PC-3 (cell line): Measurements from ENCODE around the gene KRTAP12-3. TPM values are rescaled to one million over a fixed set of nuclear protein-coding genes. Genes with fewer than 3 reads are reported as not detected.

Experiments used
- ATAC-seq: fragments of 200-7000 bp; cut with Tn5 transposase; 2 replicates; pipeline ENCODE4 v1.9.1; 2020; ENCODE audit warnings: mild to moderate bottlenecking, moderate library complexity
- BruUV-seq: library from RNA; stranded (reverse); fragments of 400-500 nt; replicated peaks from 2 replicates; lab custom pipeline; 2021; lab: Mats Ljungman, UMichigan
- CTCF ChIA-PET: fragments of 300-600 bp; sonication (Branson Sonifier 250); formaldehyde crosslinking; loops from one replicate; lab custom pipeline; 2022; ENCODE audit warnings: antibody characterized with exemption; lab: Charles Lee
- POLR2A ChIA-PET: fragments of 300-600 bp; sonication (Branson Sonifier 250); formaldehyde crosslinking; loops from one replicate; lab custom pipeline; 2022; ENCODE audit warnings: antibody characterized with exemption; ENCODE audit not compliant: unreplicated experiment; lab: Charles Lee
- DNase-seq: peaks from one replicate; pipeline ENCODE4 v3.0.0-alpha.2; 2015
- H2AFZ ChIP-seq: fragments of 300-600 bp; sonication (generic); 2 replicates; pipeline ENCODE4 v1.6.0; 2016; ENCODE audit warnings: antibody characterized with exemption, low read length
- H3F3A ChIP-seq: fragments of 300-600 bp; sonication (generic); one replicate; pipeline ENCODE4 v1.6.0; 2017; ENCODE audit warnings: antibody characterized with exemption, low read length, control low read depth, mild to moderate bottlenecking; ENCODE audit not compliant: unreplicated experiment
- H3K27ac ChIP-seq: fragments of 300-600 bp; sonication (generic); 2 replicates; pipeline ENCODE4 v1.5.1; 2016; ENCODE audit warnings: mild to moderate bottlenecking, low read length
- H3K27me3 ChIP-seq: fragments of 300-600 bp; sonication (generic); 2 replicates; pipeline ENCODE4 v1.6.1; 2016; ENCODE audit warnings: low read length, mixed read lengths
- H3K36me3 ChIP-seq: fragments of 300-600 bp; sonication (generic); 2 replicates; pipeline ENCODE4 v1.6.1; 2016; ENCODE audit warnings: low read depth, mixed run types, low read length, mixed read lengths
- H3K4me1 ChIP-seq: fragments of 300-600 bp; sonication (generic); 2 replicates; pipeline ENCODE4 v1.5.1; 2016; ENCODE audit warnings: low read length; ENCODE audit not compliant: insufficient read depth
- H3K4me2 ChIP-seq: fragments of 300-600 bp; sonication (generic); 2 replicates; pipeline ENCODE4 v1.6.0; 2016; ENCODE audit warnings: low read length
- H3K4me3 ChIP-seq: fragments of 300-600 bp; sonication (generic); 2 replicates; pipeline ENCODE4 v1.5.1; 2016; ENCODE audit warnings: mild to moderate bottlenecking, low read length, mixed read lengths
- H3K79me2 ChIP-seq: fragments of 300-600 bp; sonication (generic); 2 replicates; pipeline ENCODE4 v1.6.1; 2017; ENCODE audit warnings: low read length, mixed read lengths
- H3K9ac ChIP-seq: fragments of 300-600 bp; sonication (generic); 2 replicates; pipeline ENCODE4 v1.6.0; 2016; ENCODE audit warnings: mild to moderate bottlenecking, low read length
- H3K9me2 ChIP-seq: fragments of 300-600 bp; sonication (generic); replicated peaks from 2 replicates; pipeline ENCODE4 v1.6.1; 2016; ENCODE audit warnings: mixed run types, low read length, mixed read lengths
- H3K9me3 ChIP-seq: fragments of 300-600 bp; sonication (generic); 2 replicates; pipeline ENCODE4 v1.6.1; 2016; ENCODE audit warnings: low read length, mixed read lengths
- H4K20me1 ChIP-seq: fragments of 300-600 bp; sonication (generic); 2 replicates; pipeline ENCODE4 v1.6.1; 2016; ENCODE audit warnings: low read length, mixed read lengths
- CTCF ChIP-seq: fragments of 300-600 bp; sonication (generic); conservative IDR thresholded peaks from 2 replicates; pipeline ENCODE4 v1.5.1; 2017; ENCODE audit warnings: antibody characterized with exemption, low read depth, mild to moderate bottlenecking, low read length
- EZH2 ChIP-seq: fragments of 300-600 bp; sonication (generic); IDR thresholded peaks from one replicate; pipeline ENCODE4 v1.6.1; 2017; ENCODE audit warnings: antibody characterized with exemption, mild to moderate bottlenecking, low read length; ENCODE audit not compliant: unreplicated experiment
- EZH2phosphoT487 ChIP-seq: fragments of 300-600 bp; sonication (generic); IDR thresholded peaks from 2 replicates; pipeline ENCODE4 v1.6.1; 2018; ENCODE audit warnings: mild to moderate bottlenecking, antibody characterized with exemption, low read length, borderline replicate concordance
- intact Hi-C: fragments of 100-400 bp; cut with micrococcal nuclease; formaldehyde crosslinking; loops from 2 replicates; pipeline ENCODE4 v1.9.0; 2023
- total RNA-seq: library from RNA; depleted of rRNA; stranded (reverse); fragments of >200 nt; gene quantifications from 2 replicates; pipeline ENCODE4 v1.2.3, GENCODE V29; 2014

Gene KRTAP12-3
- total RNA-seq, 1 experiment from 2014 or later = not detected

DNA sequence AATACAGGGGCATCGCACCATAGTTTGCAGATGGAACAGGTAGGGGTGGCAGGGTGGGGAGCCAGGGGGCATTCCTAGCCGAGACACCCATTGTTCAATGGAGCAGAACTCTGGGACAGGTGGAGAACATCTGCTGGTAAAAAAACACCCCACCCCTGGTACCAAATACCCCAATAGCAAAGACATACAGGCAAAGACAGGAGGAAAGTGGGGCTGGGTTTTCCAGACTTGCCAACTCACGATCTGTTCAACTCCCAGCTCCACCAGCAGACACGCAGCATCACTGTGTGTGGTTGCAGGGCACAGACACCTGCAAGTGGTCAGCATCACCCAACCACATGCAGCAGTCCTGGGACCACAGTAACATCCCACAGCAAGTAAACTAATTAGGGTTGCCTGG lies 46.2 kb upstream of the KRTAP12-3 start:
- no peak overlapping the region for H2AFZ ChIP-seq
- no peak for ATAC-seq

DNA sequence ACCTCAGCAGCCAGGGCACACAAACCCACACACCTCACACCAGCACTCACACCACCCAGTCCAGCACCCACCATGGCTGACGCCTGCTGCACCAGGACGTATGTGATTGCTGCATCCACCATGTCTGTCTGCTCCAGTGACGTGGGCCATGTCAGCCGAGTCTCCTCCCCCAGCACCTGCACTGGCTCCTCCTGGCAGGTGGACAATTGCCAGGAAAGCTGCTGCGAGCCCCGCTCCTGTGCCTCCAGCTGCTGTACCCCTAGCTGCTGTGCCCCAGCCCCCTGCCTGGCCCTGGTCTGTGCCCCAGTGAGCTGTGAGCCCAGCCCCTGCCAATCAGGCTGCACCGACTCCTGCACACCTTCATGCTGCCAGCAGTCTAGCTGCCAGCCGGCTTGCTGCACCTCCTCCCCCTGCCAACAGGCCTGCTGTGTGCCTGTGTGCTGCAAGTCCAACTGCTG lies 45.7 kb upstream of the KRTAP12-3 start, which contains the start of gene KRTAP10-8:
Gene KRTAP10-8, plus strand, starts transcription at position 51 of the 458 bp plus-strand sequence. Its CDS starts 22 bp downstream, at position 73.
- POLR2A ChIA-PET = no interaction called here
- no peak for TF ChIP-seq EZH2
- no peak for TF ChIP-seq EZH2phosphoT487
- TF ChIP-seq CTCF = no peak

More for the DNA sequence above, 46.2 kb upstream of the KRTAP12-3 start:
- H3K27me3 ChIP-seq = no peaks in the 10 kb centered on the region
- H3K4me2 ChIP-seq = no peak overlapping the region
- H4K20me1 ChIP-seq = no peaks in the 10 kb centered on the region
- intact Hi-C loops = no loop called here
- ChIA-PET POLR2A (no interaction called here), CTCF (no interaction called here)
- DNase-seq = no peak
- H3K36me3 ChIP-seq = no peaks in the 10 kb centered on the region
- no peaks in the 10 kb centered on the region for H3F3A ChIP-seq
- no TSS peak for BruUV-seq
- H3K27ac ChIP-seq = no peak overlapping the region
- H3K79me2 ChIP-seq = no peaks in the 10 kb centered on the region
- no peak overlapping the region for H3K9ac ChIP-seq
- no peak overlapping the region for H3K4me3 ChIP-seq
- H3K9me3 ChIP-seq = 0 out of 2 replicates have a peak, but pooled peaks cover 3% of the 10 kb centered on the region
- no peaks in the 10 kb centered on the region for H3K4me1 ChIP-seq
- H3K9me2 ChIP-seq = no peaks in the 10 kb centered on the region
- TF ChIP-seq CTCF (no peak), EZH2 (no peak)

DNA sequence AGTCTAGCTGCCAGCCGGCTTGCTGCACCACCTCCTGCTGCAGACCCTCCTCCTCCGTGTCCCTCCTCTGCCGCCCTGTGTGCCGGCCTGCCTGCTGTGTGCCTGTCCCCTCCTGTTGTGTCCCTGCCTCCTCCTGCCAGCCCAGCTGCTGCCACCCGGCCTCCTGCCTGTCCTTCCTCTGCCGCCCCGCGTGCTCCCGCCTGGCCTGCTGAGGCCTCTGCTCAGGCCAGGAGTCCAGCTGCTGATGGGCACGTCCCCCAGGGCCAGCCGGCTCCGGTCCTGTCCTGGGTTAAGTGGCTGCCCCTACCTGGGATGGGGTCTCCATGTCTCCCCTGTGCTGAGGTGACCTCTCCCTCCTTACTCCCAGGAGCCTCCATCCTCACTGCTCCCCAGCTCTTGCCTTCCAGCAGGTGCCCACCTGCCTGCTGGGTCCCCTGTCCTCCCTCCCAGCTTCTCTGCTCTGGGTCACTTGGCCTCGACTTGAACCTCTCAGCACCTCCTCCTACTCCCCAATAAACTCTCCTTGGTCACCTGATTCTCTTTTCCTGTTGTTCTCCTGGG lies 45.0 kb upstream of the KRTAP12-3 start:
- no peaks in the 10 kb centered on the region for H3K36me3 ChIP-seq
- intact Hi-C loops = no loop called here
- ChIA-PET POLR2A (no interaction called here), CTCF (no interaction called here)
- no peak overlapping the region for H3K9ac ChIP-seq
- H3K27ac ChIP-seq = no peak overlapping the region
- DNase-seq (no peak), ATAC-seq (no peak)
- no peak overlapping the region for H3K4me2 ChIP-seq
- H4K20me1 ChIP-seq = no peaks in the 10 kb centered on the region
- no peaks in the 10 kb centered on the region for H3F3A ChIP-seq
- H3K9me3 ChIP-seq = 0 out of 2 replicates have a peak, but pooled peaks cover 3% of the 10 kb centered on the region
- H3K4me3 ChIP-seq = no peak overlapping the region
- H3K79me2 ChIP-seq = no peaks in the 10 kb centered on the region
- no TSS peak for BruUV-seq
- H3K9me2 ChIP-seq = no peaks in the 10 kb centered on the region
- no peak overlapping the region for H2AFZ ChIP-seq
- no peak for TF ChIP-seq EZH2phosphoT487
- TF ChIP-seq CTCF = no peak
- TF ChIP-seq EZH2 = no peak
- no peaks in the 10 kb centered on the region for H3K27me3 ChIP-seq
- H3K4me1 ChIP-seq = no peaks in the 10 kb centered on the region

More for the DNA sequence above, 45.7 kb upstream of the KRTAP12-3 start, which contains the start of gene KRTAP10-8:
- no peak within 1 kb of the TSS for H2AFZ ChIP-seq
- no peaks in the 10 kb centered on the region for H3K4me1 ChIP-seq
- 0 out of 2 replicates have a peak, but pooled peaks cover 3% of the 10 kb centered on the region for H3K9me3 ChIP-seq
- H3K79me2 ChIP-seq = no peaks in the 10 kb centered on the region
- no peak within 1 kb of the TSS for H3K9ac ChIP-seq
- no peaks in the 10 kb centered on the region for H3F3A ChIP-seq
- CTCF ChIA-PET = no interaction called here
- H3K27me3 ChIP-seq = no peaks in the 10 kb centered on the region
- H3K27ac ChIP-seq = no peak within 1 kb of the TSS
- intact Hi-C loops = no loop called here
- H4K20me1 ChIP-seq = no peaks in the 10 kb centered on the region
- DNase-seq = no peak
- H3K36me3 ChIP-seq = no peaks in the 10 kb centered on the region
- ATAC-seq = no peak
- no peaks in the 10 kb centered on the region for H3K9me2 ChIP-seq
- no TSS peak for BruUV-seq
- no peak within 1 kb of the TSS for H3K4me2 ChIP-seq
- no peak within 1 kb of the TSS for H3K4me3 ChIP-seq
